ENCODE data around the gene CHRND. TPM values are rescaled to one million over a fixed set of nuclear protein-coding genes. Genes with fewer than 3 reads are reported as not detected.

CHRND gene
- total and polyA plus RNA-seq, 4 donors, result not detected

- TF ChIP-seq GABPA (IDR thresholded peaks at IDR 0.05 in 1 of 2, conservative IDR thresholded peaks at IDR 0.05 in 1 of 2), result no peak
These were observed 37.8 kb upstream of the CHRND start (continued) for GRCh38 chr2:232488097-232488711.

- WGBS, result 84% methylated on average over 5 of the region's 5 CpGs
- peaks cover 3 to 10% (median 6%) of the 10 kb centered on the region in 4 donors for H3K27me3 ChIP-seq (ENCODE audit: control insufficient read depth in 4 of 4, insufficient read depth in 4 of 4, low read length in 3 of 4)
- DNase-seq (ENCODE audit: low spot score), result no peak
These were observed 37.1 kb upstream of the CHRND start for GRCh38 chr2:232488721-232489300.

More at GRCh38 chr2:232488721-232489300, 37.1 kb upstream of the CHRND start:
- H3K4me3 ChIP-seq (ENCODE audit: low read depth in 1 of 3, low read length in 3 of 3), result no peak overlapping the region
- no peak overlapping the region for H3K9ac ChIP-seq (ENCODE audit: low read depth in 1 of 2, low read length in 2 of 2)
- H3K4me1 ChIP-seq (ENCODE audit: control insufficient read depth in 4 of 4, insufficient read depth in 4 of 4, low read length in 3 of 4), result peaks cover 3 to 23% (median 6%) of the 10 kb centered on the region in 4 donors
- TF ChIP-seq JUND (IDR thresholded peaks at IDR 0.05) (no peak), MAX (IDR thresholded peaks at IDR 0.05) (no peak), FOXA2 (IDR thresholded peaks at IDR 0.05) (no peak), RXRA (IDR thresholded peaks at IDR 0.05) (no peak), FOXA1 (IDR thresholded peaks at IDR 0.05) (no peak), ZBTB33 (IDR thresholded peaks at IDR 0.05) (no peak), EGR1 (IDR thresholded peaks at IDR 0.05; ENCODE audit: low read depth in 2 of 2) (no peak), ATF3 (IDR thresholded peaks at IDR 0.05) (no peak), NR2F2 (IDR thresholded peaks at IDR 0.05) (no peak), HNF4A (conservative IDR thresholded peaks at IDR 0.05) (no peak), REST (IDR thresholded peaks at IDR 0.05) (no peak), CTCF (IDR thresholded peaks at IDR 0.05; ENCODE audit: low read depth, low read length, missing input control) (no peak), TAF1 (conservative IDR thresholded peaks at IDR 0.05) (no peak), SP1 (IDR thresholded peaks at IDR 0.05) (no peak), RAD21 (IDR thresholded peaks at IDR 0.05) (no peak), HNF4G (IDR thresholded peaks at IDR 0.05) (no peak), YY1 (IDR thresholded peaks at IDR 0.05) (no peak)
- no peak overlapping the region for H3K27ac ChIP-seq (ENCODE audit: low read depth in 1 of 2, low read length in 2 of 2)
- H3K36me3 ChIP-seq (ENCODE audit: control insufficient read depth in 4 of 4, insufficient read depth in 3 of 4, low read depth in 1 of 4, low read length in 3 of 4), result no peaks in the 10 kb centered on the region
- no peaks in the 10 kb centered on the region for H3K9me3 ChIP-seq (ENCODE audit: control insufficient read depth in 4 of 4, low read length in 3 of 4)

Measured in liver (tissue), 9 donors.